GM12874 (cell line): ENCODE results near the gene ZNF524.

ENCODE experiments used
- TF ChIP-seq, protein P1 (sequence below): IDR thresholded peaks from 2 replicates; pipeline ENCODE4 v1.5.1; 2011; ENCODE audit warnings: low read depth, mild to moderate bottlenecking, control low read depth, low read length, moderate library complexity; ENCODE audit not compliant: insufficient read depth

The ZNF524 gene

DNA sequence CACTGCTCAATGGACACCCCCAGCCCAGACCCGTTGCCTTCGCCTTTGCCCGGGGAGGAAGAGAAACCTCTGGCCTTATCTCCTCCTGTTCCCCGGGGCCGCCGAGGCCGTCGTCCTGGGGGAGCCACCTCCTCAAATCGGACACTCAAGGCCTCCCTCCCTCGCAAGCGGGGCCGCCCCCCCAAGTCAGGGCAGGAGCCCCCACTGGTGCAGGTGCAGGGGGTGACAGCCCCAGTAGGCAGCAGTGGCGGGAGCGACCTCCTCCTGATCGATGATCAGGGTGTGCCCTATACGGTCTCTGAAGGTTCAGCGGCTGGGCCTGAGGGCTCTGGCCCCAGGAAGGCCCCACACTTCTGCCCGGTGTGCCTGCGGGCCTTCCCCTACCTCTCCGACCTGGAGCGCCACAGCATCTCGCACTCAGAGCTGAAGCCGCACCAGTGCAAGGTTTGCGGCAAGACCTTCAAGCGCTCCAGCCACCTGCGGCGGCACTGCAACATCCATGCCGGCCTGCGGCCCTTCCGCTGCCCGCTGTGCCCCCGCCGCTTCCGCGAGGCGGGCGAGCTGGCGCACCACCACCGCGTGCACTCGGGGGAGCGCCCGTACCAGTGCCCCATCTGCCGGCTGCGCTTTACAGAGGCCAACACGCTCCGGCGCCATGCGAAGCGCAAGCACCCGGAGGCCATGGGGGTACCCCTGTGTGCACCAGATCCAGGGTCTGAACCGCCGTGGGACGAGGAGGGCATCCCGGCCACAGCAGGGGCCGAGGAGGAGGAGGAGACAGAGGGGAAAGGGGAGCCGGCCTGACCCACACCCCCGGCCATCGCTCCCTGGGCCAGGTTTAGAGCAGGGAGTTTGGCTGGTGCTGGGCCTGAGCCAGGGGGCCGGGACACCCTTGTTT is 2.3 kb downstream of the ZNF524 start:
- TF ChIP-seq, protein P1, sequence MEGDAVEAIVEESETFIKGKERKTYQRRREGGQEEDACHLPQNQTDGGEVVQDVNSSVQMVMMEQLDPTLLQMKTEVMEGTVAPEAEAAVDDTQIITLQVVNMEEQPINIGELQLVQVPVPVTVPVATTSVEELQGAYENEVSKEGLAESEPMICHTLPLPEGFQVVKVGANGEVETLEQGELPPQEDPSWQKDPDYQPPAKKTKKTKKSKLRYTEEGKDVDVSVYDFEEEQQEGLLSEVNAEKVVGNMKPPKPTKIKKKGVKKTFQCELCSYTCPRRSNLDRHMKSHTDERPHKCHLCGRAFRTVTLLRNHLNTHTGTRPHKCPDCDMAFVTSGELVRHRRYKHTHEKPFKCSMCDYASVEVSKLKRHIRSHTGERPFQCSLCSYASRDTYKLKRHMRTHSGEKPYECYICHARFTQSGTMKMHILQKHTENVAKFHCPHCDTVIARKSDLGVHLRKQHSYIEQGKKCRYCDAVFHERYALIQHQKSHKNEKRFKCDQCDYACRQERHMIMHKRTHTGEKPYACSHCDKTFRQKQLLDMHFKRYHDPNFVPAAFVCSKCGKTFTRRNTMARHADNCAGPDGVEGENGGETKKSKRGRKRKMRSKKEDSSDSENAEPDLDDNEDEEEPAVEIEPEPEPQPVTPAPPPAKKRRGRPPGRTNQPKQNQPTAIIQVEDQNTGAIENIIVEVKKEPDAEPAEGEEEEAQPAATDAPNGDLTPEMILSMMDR, result no peak

- TF ChIP-seq, protein P1, result no peak
These were observed 3.0 kb downstream of the ZNF524 start for GRCh38 chr19:55603115-55603514.

DNA sequence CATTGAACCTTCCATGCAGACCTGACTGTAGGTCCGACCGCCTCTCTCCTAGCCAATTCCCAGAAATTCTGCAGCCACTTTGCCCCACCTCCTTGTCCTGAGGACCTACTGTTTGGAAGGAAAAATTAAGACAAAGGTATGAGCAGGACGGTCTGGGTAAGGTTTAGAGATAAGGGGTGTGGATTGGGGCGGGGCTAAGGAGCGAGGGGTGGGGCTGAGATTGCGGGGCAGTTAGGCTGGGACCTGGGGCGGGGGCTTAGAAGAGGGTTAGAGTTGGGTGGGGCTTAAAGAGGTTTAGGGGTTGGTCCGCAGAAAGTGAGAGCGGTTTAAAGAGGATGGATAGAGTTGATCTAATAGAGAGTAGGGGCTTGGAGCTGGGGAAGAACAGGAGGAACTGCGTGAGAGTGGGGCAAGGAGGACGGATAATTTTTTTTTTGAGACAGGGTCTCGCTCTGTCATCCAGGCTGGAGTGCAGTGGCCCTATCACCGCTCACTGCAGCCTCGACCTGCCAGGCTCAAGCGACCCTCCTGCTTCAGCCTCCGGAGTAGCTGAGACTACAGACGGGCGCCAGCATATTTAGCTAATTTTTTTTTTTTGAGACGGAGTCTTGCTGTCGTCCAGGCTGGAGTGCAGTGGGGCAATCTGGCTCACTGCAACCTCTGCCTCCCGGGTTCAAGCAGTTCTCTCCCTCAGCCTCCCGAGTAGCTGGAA is 3.6 kb downstream of the ZNF524 start:
- TF ChIP-seq, protein P1, result no peak

DNA sequence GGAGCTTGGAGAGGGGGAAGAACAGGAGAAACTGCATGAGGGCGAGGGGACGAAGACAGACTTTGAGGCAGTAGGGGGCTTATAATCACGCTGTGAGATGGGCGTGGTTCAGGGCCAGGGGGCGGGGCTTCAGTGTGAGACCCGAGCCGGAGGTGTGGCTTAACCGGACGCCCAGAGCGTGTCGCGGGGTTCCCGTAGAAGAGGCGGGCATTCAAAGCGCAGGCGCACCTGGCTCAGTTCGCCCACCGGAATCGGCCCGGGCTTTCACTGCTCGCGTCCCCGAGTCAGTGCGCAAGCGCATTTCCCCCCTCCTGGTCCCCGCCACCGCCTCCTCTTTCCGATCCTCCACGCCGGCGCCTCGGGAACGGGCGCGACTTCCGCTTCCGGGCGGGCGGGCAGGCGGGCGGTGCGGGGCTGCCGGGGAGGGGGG is 5.1 kb downstream of the ZNF524 start:
- TF ChIP-seq, protein P1, result no peak

DNA sequence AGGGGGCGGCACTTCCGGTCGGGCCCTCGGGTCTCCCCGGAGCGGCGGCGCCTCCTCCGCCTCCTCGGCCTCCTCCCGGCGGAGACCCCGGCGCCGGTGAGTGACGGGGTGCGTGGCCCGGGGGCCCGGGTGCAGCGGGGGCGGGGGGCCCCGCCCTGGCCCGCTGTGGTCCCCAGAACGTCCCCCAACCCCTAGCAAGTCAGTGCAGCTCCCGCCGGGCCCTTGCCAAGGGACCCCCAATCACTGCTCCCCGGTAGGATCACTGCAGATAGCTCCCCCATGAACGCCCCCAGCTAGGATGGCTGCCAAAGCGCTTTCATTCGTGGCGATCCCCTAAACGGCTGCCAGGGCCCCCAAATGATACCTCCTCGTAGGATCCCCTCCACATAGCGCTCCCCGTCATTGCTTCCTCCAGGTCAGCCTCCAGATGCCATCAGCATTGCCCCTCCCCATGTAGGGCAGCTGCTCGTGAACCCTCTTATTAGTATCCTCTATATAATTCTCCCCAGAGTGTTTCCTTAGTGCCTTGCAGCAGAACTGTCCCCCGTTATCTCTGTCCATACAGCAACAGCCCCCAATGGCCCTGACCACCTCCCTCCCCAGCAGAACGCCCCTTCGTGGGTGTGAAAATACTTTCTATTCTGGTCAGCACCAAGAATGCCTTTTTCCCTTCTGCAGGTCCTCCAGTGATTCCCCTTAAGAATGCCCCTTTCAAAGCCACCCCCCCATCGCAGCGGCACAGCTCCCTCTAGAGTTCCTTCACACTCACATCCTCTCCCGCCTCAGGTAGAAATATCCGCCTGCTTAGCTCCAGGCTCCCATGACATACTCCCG is 5.8 kb downstream of the ZNF524 start, which contains the start of gene ZNF865:
Gene ZNF865 (plus strand): TSS at position 11 of the 834 bp plus-strand sequence. CDS start 7,972 bp downstream, outside the sequence.
- TF ChIP-seq, protein P1, result peak; percentile 77

- TF ChIP-seq, protein P1, result no peak
These were observed 6.3 kb downstream of the ZNF524 start for GRCh38 chr19:55606471-55606787.

GRCh38 chr19:55606817-55607216 is 6.7 kb downstream of the ZNF524 start:
- TF ChIP-seq, protein P1, result no peak
